HepG2 (cell line): ENCODE data around the gene MICAL3. TPM values are rescaled to one million over a fixed set of nuclear protein-coding genes. Genes with fewer than 3 reads are reported as not detected.

Source experiments
- ATAC-seq: fragments of 200-7000 bp; cut with Tn5 transposase; 3 replicates; pipeline ENCODE4 v1.9.1; 2020; ENCODE audit warnings: mild to moderate bottlenecking, moderate library complexity
- BruUV-seq: library from RNA; stranded (reverse); fragments of 400-500 nt; replicated peaks from 2 replicates; lab custom pipeline; 2021; lab: Mats Ljungman, UMichigan
- CTCF ChIA-PET: fragments of 300-600 bp; formaldehyde crosslinking; extraction: SDS; loops from one replicate; lab custom pipeline; 2021; ENCODE audit warnings: low total read pairs, inconsistent platforms, low intra/inter-chr PET ratio; lab: Yijun Ruan, JAX
- POLR2A ChIA-PET: fragments of 350-600 bp; sonication (Branson Sonifier 250); formaldehyde crosslinking; loops from one replicate; lab custom pipeline; 2020; ENCODE audit warnings: antibody characterized with exemption, inconsistent platforms; lab: Yijun Ruan, JAX
- DNase-seq: peaks from one replicate; pipeline ENCODE4 v3.0.0-alpha.2; 2015; ENCODE audit warnings: low spot score
- FAIRE-seq: peaks from 3 replicates; lab custom pipeline; 2011; peaks lifted over from hg19 to GRCh38; lab: Jason Lieb, UNC
- H2AFZ ChIP-seq: one replicate; pipeline ENCODE4 v1.6.1; 2011; ENCODE audit warnings: low read length, inconsistent platforms
- H3K27ac ChIP-seq: fragments of 300-600 bp; 3 replicates; pipeline ENCODE4 v1.8.0; 2011; ENCODE audit warnings: mixed run types, mild to moderate bottlenecking, mixed read lengths, low read length, inconsistent platforms; ENCODE audit not compliant: insufficient read depth; ENCODE audit errors: extremely low read length
- H3K27me3 ChIP-seq, 2 experiments: fragments of 200-600 bp in 1 of 2; 2 replicates in 1 of 2; 3 replicates in 1 of 2; pipeline versions ENCODE4 v1.6.0 to v1.8.0; 2011; ENCODE audit warnings: low read length in 2 of 2, mild to moderate bottlenecking in 2 of 2, moderate library complexity in 2 of 2, inconsistent platforms in 1 of 2; ENCODE audit not compliant: insufficient read depth in 2 of 2, control insufficient read depth in 1 of 2
- H3K36me3 ChIP-seq, 2 experiments: fragments of 200-600 bp in 1 of 2; replicated peaks in 1 of 2; 2 replicates in 1 of 2; 3 replicates in 1 of 2; pipeline versions ENCODE4 v1.5.1 to v1.8.0; 2011; ENCODE audit warnings: low read length in 2 of 2, inconsistent platforms in 1 of 2; ENCODE audit not compliant: insufficient read depth in 2 of 2, control insufficient read depth in 1 of 2
- H3K4me1 ChIP-seq: 2 replicates; pipeline ENCODE4 v1.5.1; 2012; ENCODE audit warnings: low read length, inconsistent platforms; ENCODE audit not compliant: insufficient read depth
- H3K4me2 ChIP-seq: 2 replicates; pipeline ENCODE4 v1.6.0; 2011; ENCODE audit warnings: low read depth, low read length, inconsistent platforms
- H3K4me3 ChIP-seq, 3 experiments: fragments of 200-600 bp in 1 of 3; sonication (generic), shearing (Covaris generic) in 1 of 3; replicated peaks in 1 of 3; 2 replicates each; pipeline ENCODE4 v1.5.1; 2011 to 2016; ENCODE audit warnings: low read length in 3 of 3, inconsistent platforms in 2 of 3, low read depth in 2 of 3, mild to moderate bottlenecking in 2 of 3, control low read depth in 1 of 3, mixed read lengths in 1 of 3; ENCODE audit not compliant: insufficient read depth in 1 of 3
- H3K79me2 ChIP-seq: one replicate; pipeline ENCODE4 v1.6.1; 2011; ENCODE audit warnings: low read length, inconsistent platforms; ENCODE audit not compliant: insufficient read depth
- H3K9ac ChIP-seq: 2 replicates; pipeline ENCODE4 v1.6.0; 2011; ENCODE audit warnings: mild to moderate bottlenecking, low read depth, low read length, inconsistent platforms; ENCODE audit not compliant: insufficient read depth
- H3K9me3 ChIP-seq: 2 replicates; pipeline ENCODE4 v1.5.1; 2012; ENCODE audit warnings: mild to moderate bottlenecking, low read length
- H4K20me1 ChIP-seq: 2 replicates; pipeline ENCODE4 v1.6.0; 2011; ENCODE audit warnings: inconsistent platforms, mild to moderate bottlenecking, low read length, moderate library complexity; ENCODE audit not compliant: insufficient read depth
- AGO1 ChIP-seq: fragments of 200-400 bp; formaldehyde crosslinking; IDR thresholded peaks from 2 replicates; pipeline ENCODE4 v1.6.1; 2017; ENCODE audit warnings: mild to moderate bottlenecking, low read depth, low read length, moderate library complexity; ENCODE audit not compliant: poor library complexity, severe bottlenecking
- ARNT ChIP-seq: fragments of 450-650 bp; IDR thresholded peaks from 2 replicates; pipeline ENCODE4 v1.6.1; 2017
- BRD4 ChIP-seq: sonication (generic); formaldehyde crosslinking; IDR thresholded peaks from 2 replicates; pipeline ENCODE4 v1.4.0; 2020; ENCODE audit warnings: missing genetic modification reagents
- CBX5 ChIP-seq: sonication (generic); formaldehyde crosslinking; IDR thresholded peaks from 2 replicates; pipeline ENCODE4 v1.4.0; 2020; ENCODE audit warnings: missing genetic modification reagents, borderline replicate concordance
- FOXC1 ChIP-seq: sonication (generic); formaldehyde crosslinking; IDR thresholded peaks from 2 replicates; pipeline ENCODE4 v1.8.0; 2022; ENCODE audit warnings: mild to moderate bottlenecking, missing genetic modification reagents, borderline replicate concordance
- FOXO1 ChIP-seq: sonication (generic); formaldehyde crosslinking; IDR thresholded peaks from 2 replicates; pipeline ENCODE4 v1.4.0; 2020; ENCODE audit warnings: missing genetic modification reagents
- GMEB1 ChIP-seq: sonication (generic); formaldehyde crosslinking; IDR thresholded peaks from 2 replicates; pipeline ENCODE4 v1.5.1; 2020; ENCODE audit warnings: missing genetic modification reagents, mild to moderate bottlenecking, borderline replicate concordance
- GTF3A ChIP-seq: sonication (generic); formaldehyde crosslinking; conservative IDR thresholded peaks from 2 replicates; pipeline ENCODE4 v1.4.0; 2020; ENCODE audit warnings: mild to moderate bottlenecking, missing genetic modification reagents
- MEIS2 ChIP-seq: sonication (generic); formaldehyde crosslinking; IDR thresholded peaks from 2 replicates; pipeline ENCODE4 v1.9.0; 2021; ENCODE audit warnings: mild to moderate bottlenecking, missing genetic modification reagents
- MLLT10 ChIP-seq: sonication (generic); formaldehyde crosslinking; IDR thresholded peaks from 2 replicates; pipeline ENCODE4 v1.4.0; 2020; ENCODE audit warnings: missing genetic modification reagents
- YEATS2 ChIP-seq: sonication (generic); formaldehyde crosslinking; IDR thresholded peaks from 2 replicates; pipeline ENCODE4 v1.4.0; 2020; ENCODE audit warnings: missing genetic modification reagents, borderline replicate concordance
- ZMYM4 ChIP-seq: sonication (generic); formaldehyde crosslinking; IDR thresholded peaks from 2 replicates; pipeline ENCODE4 v1.8.1; 2023; ENCODE audit warnings: mild to moderate bottlenecking, missing genetic modification reagents
- ZNF3 ChIP-seq: IDR thresholded peaks from 2 replicates; pipeline ENCODE4 v1.7.0; 2017; ENCODE audit warnings: inconsistent platforms
- ZNF317 ChIP-seq: sonication (generic); formaldehyde crosslinking; IDR thresholded peaks from 2 replicates; pipeline ENCODE4 v1.5.0; 2020; ENCODE audit warnings: mild to moderate bottlenecking, missing genetic modification reagents
- ZNF891 ChIP-seq: sonication (generic); formaldehyde crosslinking; IDR thresholded peaks from 2 replicates; pipeline ENCODE4 v1.5.0; 2020; ENCODE audit warnings: mild to moderate bottlenecking, missing genetic modification reagents
- WGBS: methylation state at CpG from one replicate; pipeline ENCODE4 v1.1.6; 2017; ENCODE audit warnings: low lambda C conversion rate; 5-methylcytosine and 5-hydroxymethylcytosine counted together
- in situ Hi-C: cut with HindIII; loops from 2 replicates; pipeline ENCODE4 v1.10.0; 2017; ENCODE audit warnings: low pct_unique_long_range_greater_than_20kb; ENCODE audit not compliant: extremely low pct_ligation_motif_present
- intact Hi-C: fragments of 100-400 bp; cut with micrococcal nuclease; formaldehyde crosslinking; loops from one replicate; pipeline ENCODE4 v1.10.0; 2022; ENCODE audit not compliant: unreplicated experiment
- polyA plus RNA-seq, 8 experiments: library from polyadenylated mRNA; depleted of rRNA in 3 of 8; stranded (reverse) in 7 of 8; unstranded in 1 of 8; fragments of >200 nt; fragmentation: Illumina TruSeq in 4 of 8; extraction: Trizol in 4 of 8; gene quantifications; 2 replicates each; pipeline versions ENCODE4 v1.2.1 to v1.2.3, GENCODE V29; 2011 to 2016; ENCODE audit warnings: low read depth in 4 of 8, missing spikeins in 1 of 8, mixed read lengths in 1 of 8; ENCODE audit not compliant: insufficient read depth in 1 of 8
- total RNA-seq, 5 experiments: library from RNA; depleted of rRNA; stranded (reverse); fragments of >200 nt; fragmentation: Illumina TruSeq; extraction: Trizol; gene quantifications; 2 replicates each; pipeline ENCODE4 v1.2.3, GENCODE V29; 2016; ENCODE audit warnings: low read depth in 1 of 5
- TF ChIP-seq, protein P1 (sequence below): IDR thresholded peaks from 2 replicates; pipeline ENCODE4 v1.6.1; 2018; ENCODE audit warnings: missing genetic modification reagents, mild to moderate bottlenecking, missing compliant biosample characterization
- TF ChIP-seq, protein P2 (sequence below): sonication (generic); formaldehyde crosslinking; IDR thresholded peaks from 2 replicates; pipeline ENCODE4 v1.4.0; 2020; ENCODE audit warnings: missing genetic modification reagents, borderline replicate concordance
- TF ChIP-seq, protein P3 (sequence below): sonication (generic); formaldehyde crosslinking; IDR thresholded peaks from 2 replicates; pipeline ENCODE4 v1.4.0; 2020; ENCODE audit warnings: missing genetic modification reagents

The MICAL3 gene
- total and polyA plus RNA-seq, 2 of the 13 experiments (the other 11 are each of a cell fraction or from before 2014, with no cell fraction given): 5.3 to 12.5 TPM

DNA sequence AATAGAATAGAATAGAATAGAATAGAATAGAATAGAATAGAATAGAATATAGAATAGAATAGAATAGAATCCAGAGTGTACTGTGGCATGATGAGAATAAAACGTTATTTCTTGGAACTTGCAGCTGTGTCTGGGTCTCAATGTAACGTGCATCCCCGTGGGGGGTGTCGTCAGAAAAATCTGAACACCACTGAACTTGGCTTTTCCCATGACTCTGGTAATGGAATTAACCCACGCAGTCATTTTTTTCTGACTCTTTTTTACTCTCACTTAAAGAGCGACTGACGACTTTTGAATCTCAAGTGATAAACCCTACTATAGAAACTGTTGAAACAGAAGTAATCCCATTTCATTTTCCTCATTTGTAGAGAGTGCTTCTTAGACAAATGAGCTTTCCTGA lies 157.7 kb downstream of the MICAL3 start (continued):
- TF ChIP-seq GMEB1 (CRISPR knock-in tag) (no peak), MLLT10 (CRISPR knock-in tag) (no peak), YEATS2 (CRISPR knock-in tag) (no peak), BRD4 (CRISPR knock-in tag) (no peak), ZMYM4 (CRISPR knock-in tag) (no peak), GTF3A (CRISPR knock-in tag) (no peak), CBX5 (CRISPR knock-in tag) (no peak), FOXC1 (CRISPR knock-in tag) (no peak)
- TF ChIP-seq, protein P1, sequence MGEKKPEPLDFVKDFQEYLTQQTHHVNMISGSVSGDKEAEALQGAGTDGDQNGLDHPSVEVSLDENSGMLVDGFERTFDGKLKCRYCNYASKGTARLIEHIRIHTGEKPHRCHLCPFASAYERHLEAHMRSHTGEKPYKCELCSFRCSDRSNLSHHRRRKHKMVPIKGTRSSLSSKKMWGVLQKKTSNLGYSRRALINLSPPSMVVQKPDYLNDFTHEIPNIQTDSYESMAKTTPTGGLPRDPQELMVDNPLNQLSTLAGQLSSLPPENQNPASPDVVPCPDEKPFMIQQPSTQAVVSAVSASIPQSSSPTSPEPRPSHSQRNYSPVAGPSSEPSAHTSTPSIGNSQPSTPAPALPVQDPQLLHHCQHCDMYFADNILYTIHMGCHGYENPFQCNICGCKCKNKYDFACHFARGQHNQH (CRISPR knock-in tag): no peak

GRCh38 chr22:17866127-17866526 lies 158.2 kb downstream of the MICAL3 start:
- in situ Hi-C loops (no loop called here), intact Hi-C loops (no loop called here)
- Histone ChIP-seq H3K4me2 (no peak overlapping the region), H3K9ac (no peak overlapping the region), H3K9me3 (no peaks in the 10 kb centered on the region), H3K4me1 (no peaks in the 10 kb centered on the region), H3K27ac (no peak overlapping the region), H4K20me1 (no peaks in the 10 kb centered on the region), H2AFZ (no peak overlapping the region), H3K27me3 (no peaks in the 10 kb centered on the region), H3K4me3 (no peak overlapping the region), H3K36me3 (peaks cover 29 to 47% of the 10 kb centered on the region in 2 experiments), H3K79me2 (no peaks in the 10 kb centered on the region)
- no TSS peak for BruUV-seq
- POLR2A ChIA-PET: no interaction called here
- no peak for ATAC-seq
- DNase-seq: no peak
- WGBS: 94% methylated on average over 5 of the region's 5 CpGs
- CTCF ChIA-PET: no interaction called here
- no peak for FAIRE-seq
- TF ChIP-seq, protein P2, sequence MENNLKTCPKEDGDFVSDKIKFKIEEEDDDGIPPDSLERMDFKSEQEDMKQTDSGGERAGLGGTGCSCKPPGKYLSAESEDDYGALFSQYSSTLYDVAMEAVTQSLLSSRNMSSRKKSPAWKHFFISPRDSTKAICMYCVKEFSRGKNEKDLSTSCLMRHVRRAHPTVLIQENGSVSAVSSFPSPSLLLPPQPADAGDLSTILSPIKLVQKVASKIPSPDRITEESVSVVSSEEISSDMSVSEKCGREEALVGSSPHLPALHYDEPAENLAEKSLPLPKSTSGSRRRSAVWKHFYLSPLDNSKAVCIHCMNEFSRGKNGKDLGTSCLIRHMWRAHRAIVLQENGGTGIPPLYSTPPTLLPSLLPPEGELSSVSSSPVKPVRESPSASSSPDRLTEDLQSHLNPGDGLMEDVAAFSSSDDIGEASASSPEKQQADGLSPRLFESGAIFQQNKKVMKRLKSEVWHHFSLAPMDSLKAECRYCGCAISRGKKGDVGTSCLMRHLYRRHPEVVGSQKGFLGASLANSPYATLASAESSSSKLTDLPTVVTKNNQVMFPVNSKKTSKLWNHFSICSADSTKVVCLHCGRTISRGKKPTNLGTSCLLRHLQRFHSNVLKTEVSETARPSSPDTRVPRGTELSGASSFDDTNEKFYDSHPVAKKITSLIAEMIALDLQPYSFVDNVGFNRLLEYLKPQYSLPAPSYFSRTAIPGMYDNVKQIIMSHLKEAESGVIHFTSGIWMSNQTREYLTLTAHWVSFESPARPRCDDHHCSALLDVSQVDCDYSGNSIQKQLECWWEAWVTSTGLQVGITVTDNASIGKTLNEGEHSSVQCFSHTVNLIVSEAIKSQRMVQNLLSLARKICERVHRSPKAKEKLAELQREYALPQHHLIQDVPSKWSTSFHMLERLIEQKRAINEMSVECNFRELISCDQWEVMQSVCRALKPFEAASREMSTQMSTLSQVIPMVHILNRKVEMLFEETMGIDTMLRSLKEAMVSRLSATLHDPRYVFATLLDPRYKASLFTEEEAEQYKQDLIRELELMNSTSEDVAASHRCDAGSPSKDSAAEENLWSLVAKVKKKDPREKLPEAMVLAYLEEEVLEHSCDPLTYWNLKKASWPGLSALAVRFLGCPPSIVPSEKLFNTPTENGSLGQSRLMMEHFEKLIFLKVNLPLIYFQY (CRISPR knock-in tag): no peak
- no peak for TF ChIP-seq FOXO1 (CRISPR knock-in tag)
- no peak for TF ChIP-seq ZNF891 (CRISPR knock-in tag)
- no peak for TF ChIP-seq ZNF3
- no peak for TF ChIP-seq MEIS2 (CRISPR knock-in tag)
- TF ChIP-seq AGO1: no peak
- TF ChIP-seq ARNT: no peak
- no peak for TF ChIP-seq ZNF317 (CRISPR knock-in tag)
- TF ChIP-seq, protein P3, sequence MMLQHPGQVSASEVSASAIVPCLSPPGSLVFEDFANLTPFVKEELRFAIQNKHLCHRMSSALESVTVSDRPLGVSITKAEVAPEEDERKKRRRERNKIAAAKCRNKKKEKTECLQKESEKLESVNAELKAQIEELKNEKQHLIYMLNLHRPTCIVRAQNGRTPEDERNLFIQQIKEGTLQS (CRISPR knock-in tag): no peak
